Measurements from ENCODE around the gene STXBP3.

GRCh38 chr1:108779455-108779854 is 33.0 kb downstream of the STXBP3 start:
- TF ChIP-seq CTCF (conservative IDR thresholded peaks at IDR 0.05 in 1 of 2, IDR thresholded peaks at IDR 0.05 in 1 of 2; ENCODE audit: extremely low read depth in 1 of 2, insufficient read depth in 1 of 2, low read depth in 1 of 2, low read length in 2 of 2) (no peak), EZH2 (IDR thresholded peaks at IDR 0.05; ENCODE audit: borderline replicate concordance, low read length) (no peak)
